DOHH2 (cell line): ENCODE measurements around the gene GPR183.

ENCODE experiments used
- CTCF ChIP-seq: fragments of 200-600 bp; sonication (generic); IDR thresholded peaks from one replicate; pipeline ENCODE4 v1.5.1; 2014; ENCODE audit warnings: antibody characterized with exemption, mild to moderate bottlenecking, low read depth, low read length; ENCODE audit not compliant: poor library complexity, severe bottlenecking
- EZH2phosphoT487 ChIP-seq: fragments of 200-600 bp; sonication (generic); IDR thresholded peaks from 2 replicates; pipeline ENCODE4 v1.6.1; 2017; ENCODE audit warnings: borderline replicate concordance, mild to moderate bottlenecking, antibody characterized with exemption, low read length, moderate library complexity, mixed read lengths

- TF ChIP-seq CTCF = no peak
- no peak for TF ChIP-seq EZH2phosphoT487
Measured at GRCh38 chr13:99294198-99294597, 13.0 kb downstream of the GPR183 start.
